GM08714 (cell line): ENCODE data around the gene SERTAD4.
"Not testable (repeated sequence)": the region's sequence is repeated elsewhere in the genome, so short reads cannot be mapped to it uniquely, and the experiment has no call there.

ENCODE experiments used
- H3K4me3 ChIP-seq: fragments of 200-500 bp; sonication (Bioruptor generic); 2 replicates; pipeline ENCODE4 v1.5.1; 2014; ENCODE audit warnings: mild to moderate bottlenecking, low read length, inconsistent platforms
- ZNF274 ChIP-seq: IDR thresholded peaks from 2 replicates; pipeline ENCODE4 v1.6.1; 2012; ENCODE audit warnings: mild to moderate bottlenecking, low read depth, low read length

Gene SERTAD4

DNA sequence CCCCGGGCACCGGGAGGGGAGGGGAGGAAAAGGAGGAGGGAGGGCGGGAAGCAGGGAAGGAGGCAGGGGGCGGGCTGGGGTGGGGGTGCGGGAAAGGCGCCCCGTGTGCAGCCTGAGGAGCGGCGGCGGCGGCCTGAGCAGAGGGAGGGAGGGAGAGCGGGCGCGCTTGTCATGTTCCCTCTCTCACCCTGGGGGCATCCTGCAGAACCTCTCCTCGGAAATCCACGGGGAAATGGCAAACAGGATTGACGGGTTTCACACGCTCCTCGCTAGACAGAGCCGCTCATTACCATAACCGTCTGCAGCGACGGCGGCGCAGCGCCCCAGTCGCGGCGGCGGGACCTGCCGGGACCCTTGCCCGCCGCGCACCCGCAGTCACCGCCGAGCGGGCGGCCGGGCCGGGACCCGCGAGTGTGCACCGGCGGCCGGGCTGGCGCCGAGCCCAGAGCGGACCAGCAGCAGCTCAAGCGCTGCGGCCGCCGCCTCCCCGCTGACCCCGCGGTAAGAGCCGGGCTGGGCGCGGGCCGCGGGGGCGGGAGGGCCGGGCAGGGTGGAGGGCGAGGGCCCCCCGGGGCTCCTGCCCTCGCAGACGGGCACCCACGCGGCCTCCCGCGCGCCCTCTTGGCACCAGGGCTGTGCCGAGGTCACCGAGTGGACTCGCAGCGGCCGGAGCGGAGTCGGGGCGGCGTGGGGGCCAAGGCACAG is at the start of gene SERTAD4:
SERTAD4 (plus strand) TSS at position 286 of the 705 bp plus-strand sequence. CDS start 5,165 bp downstream, outside the sequence.
- no peak for TF ChIP-seq ZNF274
- H3K4me3 ChIP-seq, result peak within 1 kb of the TSS; percentile 21; the same call in 1 of the 2 replicates

DNA sequence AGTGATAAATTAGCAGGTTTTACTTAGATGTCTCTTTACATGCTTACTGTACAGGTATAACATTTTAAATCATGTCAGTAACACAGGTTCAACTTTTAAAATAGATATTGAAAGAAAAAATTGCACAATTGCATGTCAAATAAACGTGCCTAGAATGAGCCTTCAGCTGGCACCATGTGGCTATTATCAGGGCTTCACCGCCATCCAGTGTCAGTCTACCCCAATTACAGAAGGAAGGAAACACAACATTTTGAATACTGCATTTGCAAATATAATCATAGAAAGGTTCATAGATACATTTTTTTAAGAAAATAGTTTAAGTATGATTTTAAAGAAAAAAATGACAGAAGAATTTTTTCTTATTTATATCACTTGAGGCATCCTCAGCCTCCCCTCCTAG is 47.5 kb upstream of the SERTAD4 start:
- no peak for TF ChIP-seq ZNF274
- no peak overlapping the region for H3K4me3 ChIP-seq

DNA sequence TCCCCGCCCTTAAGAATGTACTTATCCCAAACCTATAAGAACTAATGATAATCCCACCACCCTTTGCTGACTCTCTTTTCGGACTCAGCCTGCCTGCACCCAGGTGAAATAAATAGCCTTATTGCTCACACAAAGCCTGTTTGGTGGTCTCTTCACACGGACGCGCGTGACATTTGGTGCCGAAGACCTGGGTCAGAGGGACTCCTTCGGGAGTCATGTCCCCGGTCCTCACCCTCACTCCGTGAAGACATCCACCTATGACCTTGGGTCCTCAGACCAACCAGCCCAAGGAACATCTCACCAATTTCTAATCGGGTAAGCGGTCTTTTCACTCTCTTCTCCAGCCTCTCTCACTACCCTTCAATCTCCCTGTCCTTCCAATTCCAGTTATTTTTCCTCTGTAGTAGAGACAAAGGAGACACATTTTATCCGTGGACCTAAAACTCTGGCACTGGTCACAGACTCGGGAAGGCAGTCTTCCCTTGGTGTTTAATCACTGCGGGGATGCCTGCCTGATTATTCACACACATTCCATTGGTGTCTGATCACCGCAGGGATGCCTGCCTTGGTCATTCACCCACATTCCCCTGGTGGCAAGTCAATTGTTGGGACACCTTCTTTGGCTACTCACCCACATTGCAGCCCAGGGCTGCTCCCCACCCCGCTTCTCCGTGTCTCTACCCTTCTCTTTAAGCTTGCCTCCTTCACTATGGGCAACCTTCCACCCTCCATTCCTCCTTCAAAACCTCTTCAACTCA is 44.6 kb upstream of the SERTAD4 start:
- not testable (repeated sequence) for H3K4me3 ChIP-seq

DNA sequence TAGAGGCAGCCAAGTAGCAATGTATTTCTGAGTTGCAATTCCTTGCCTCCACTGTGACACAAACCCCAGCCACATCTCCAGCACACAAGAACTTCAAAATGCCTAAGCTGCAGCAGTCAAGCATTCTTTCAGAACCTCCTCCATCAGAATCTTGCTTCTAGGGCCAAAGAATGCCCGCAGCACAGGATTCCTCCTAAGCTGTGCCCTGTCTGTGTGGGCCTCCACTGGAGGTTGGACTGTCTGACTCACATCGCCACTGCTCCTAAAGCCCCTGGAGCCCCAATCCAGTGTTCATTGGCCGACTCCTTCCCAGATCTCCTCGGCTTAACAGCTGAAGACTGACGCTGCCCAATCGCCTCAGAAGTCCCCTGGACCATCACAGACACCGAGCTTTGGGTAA is 43.2 kb upstream of the SERTAD4 start:
- TF ChIP-seq ZNF274, result no peak

DNA sequence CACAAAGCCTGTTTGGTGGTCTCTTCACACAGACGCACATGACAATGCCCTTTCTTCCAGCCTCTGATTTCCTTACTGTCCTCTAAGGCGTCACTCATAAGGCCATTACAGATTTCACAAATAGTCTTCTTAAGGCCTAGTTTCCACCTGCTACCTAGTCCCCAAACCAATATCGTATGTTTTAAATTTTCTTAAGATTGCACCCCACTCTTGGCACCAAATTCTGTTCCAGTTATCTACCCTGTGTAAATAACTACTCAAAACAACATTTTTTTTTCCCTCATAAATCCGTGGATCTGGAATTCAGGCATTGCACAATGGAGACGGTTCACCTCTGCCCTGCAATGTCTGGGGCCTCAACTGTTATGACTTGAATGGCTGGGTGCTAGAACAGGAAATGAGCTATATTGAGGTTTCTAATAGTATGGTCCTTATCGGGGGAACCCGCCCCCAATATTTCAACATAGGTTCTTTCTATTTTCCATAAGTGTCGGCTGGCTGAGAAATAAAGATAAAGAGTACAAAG is 36.9 kb upstream of the SERTAD4 start:
- no peak overlapping the region for H3K4me3 ChIP-seq
- no peak for TF ChIP-seq ZNF274

More for the DNA sequence above, 43.2 kb upstream of the SERTAD4 start:
- no peak overlapping the region for H3K4me3 ChIP-seq

DNA sequence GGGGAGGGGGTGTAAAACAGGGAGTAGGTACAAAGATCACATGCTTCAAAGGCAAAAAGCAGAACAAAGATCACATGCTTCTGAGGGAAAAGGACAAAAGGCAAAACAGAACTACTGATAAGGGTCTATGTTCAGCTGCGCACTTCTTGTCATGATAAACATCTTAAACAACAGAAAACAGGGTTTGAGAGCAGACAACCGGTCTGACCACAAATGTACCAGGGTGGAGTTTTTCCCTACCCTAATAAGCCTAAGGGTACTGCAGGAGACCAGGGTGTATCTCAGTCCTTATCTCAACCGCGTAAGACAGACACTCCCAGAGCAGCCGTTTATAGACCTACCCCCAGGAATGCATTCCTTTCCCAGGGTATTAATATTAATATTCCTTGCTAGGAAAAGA is 36.3 kb upstream of the SERTAD4 start:
- not testable (repeated sequence) for H3K4me3 ChIP-seq

DNA sequence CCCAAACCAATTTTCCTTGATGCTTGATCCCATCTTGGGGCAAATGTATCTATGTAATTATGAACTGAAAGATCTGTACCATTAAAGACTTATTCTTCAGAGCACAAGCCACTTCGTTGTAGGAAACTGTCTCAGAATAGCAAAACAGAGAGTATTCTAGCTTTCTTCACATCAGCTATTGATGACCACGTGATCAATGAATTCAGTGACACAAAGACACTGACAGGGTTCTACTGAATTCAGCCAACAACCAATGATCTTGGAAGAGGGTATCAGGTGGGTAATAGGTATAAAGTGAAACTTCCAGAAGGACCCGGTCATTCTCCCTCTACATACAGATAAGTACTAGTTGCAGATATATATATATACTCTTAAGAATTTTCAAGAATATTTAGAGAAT is 33.8 kb upstream of the SERTAD4 start:
- H3K4me3 ChIP-seq, result no peak overlapping the region
- no peak for TF ChIP-seq ZNF274

DNA sequence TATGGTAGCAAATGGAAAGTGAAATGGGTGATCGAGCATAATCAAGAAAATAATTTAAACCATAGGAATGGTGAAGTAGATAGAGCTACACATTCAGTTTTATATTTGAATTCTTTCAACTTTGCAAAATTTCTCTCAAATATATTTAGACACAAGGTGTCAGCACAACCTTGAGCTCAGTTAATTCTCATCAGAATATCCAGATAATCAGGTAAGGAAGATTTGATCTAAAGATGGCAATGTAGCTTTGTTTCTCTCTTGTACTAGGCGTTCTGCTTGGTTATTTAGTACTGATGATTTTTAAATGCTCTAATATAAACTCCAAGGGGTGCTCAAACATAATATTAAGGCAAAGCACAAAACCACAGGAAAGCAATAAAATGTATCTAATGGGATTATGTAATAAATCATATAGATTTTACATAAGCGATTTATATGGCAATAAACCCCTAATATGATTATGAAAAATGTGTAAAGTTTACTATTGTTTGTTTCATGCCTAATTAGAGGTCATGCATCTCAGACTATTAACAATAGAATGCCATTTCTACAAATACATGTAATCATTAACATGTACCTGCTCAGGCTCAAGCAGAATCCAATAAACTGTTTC is 32.4 kb upstream of the SERTAD4 start:
- no peak overlapping the region for H3K4me3 ChIP-seq
- no peak for TF ChIP-seq ZNF274

DNA sequence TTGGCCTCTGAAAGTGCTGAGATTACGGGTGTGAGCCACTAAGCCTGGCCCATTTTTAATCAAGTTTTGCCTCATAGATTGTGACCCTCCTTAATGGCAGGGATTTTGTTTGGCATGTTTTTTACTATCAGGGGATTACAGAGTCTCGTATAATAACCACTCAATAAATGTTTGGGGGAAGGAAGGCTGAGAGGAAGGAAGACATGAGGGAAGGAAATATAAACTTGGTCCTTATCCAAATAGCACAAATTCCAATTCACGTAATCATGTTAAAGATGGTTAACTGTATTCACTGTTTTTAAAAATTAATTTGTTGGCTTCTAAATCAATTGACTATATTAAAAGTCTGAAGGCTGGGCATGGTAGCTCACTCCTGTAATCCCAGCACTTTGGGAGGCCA is 30.9 kb upstream of the SERTAD4 start:
- no peak for TF ChIP-seq ZNF274
- no peak overlapping the region for H3K4me3 ChIP-seq

DNA sequence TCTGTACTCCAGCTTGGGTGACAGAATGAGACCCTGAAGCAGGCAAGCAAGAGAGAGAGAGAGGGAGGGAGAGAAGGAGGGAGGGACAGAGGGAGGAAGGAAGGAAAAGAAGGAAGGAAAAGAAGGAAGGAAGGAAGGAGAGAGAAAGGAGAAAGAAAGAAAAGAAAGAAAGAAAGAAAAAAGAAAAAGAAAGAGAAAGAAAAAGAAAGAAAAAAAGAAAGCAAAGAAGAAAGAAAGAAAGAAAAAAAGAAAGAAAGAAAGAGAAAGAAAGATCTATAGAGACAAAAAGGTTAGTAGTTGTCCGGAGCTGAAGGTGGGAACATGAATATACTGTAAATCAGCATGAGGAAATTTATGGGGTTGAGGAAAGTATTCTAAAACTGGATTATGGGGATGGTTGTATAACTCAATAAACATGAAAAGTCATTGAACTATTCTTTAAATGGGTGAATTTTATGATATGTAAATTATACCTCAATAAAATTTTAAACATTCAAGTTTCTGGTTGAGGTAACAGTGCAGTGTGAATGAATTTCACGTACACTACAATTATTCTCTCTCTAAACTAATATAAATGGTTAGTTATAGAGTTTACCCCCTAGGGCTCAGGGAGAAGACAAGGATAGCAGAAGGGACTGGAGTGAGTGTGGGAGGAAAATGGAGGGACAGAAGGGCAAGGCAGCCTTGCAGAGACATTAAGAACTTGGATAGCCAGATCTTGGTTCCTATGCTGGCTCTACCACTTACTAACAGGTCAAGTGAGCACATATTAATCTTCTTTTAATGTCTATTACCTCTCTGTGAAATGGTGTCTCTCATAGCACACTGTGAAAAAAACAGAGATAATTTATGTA is 24.8 kb upstream of the SERTAD4 start:
- no peak for TF ChIP-seq ZNF274

DNA sequence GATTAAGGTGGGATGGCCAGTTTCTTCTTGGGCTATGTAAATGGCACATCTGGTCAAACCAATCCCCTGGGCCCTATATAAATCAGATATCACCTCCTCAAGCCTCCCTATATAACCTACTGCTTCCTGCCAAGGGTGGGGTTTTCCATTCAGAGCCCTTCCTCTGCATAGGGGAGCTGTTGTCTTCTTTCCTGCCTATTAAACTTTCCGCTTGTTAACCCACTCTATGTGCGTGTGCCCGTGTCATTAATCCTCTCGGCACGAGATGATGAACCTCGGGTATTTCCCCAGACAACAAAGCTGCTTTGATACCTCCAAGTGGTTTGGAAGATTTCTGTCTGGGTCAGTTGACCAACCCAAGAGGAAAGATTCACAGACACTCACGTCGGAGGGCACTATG is 19.3 kb upstream of the SERTAD4 start:
- H3K4me3 ChIP-seq, result no peak overlapping the region
- TF ChIP-seq ZNF274, result no peak

More for the DNA sequence above, 24.8 kb upstream of the SERTAD4 start:
- no peak overlapping the region for H3K4me3 ChIP-seq

DNA sequence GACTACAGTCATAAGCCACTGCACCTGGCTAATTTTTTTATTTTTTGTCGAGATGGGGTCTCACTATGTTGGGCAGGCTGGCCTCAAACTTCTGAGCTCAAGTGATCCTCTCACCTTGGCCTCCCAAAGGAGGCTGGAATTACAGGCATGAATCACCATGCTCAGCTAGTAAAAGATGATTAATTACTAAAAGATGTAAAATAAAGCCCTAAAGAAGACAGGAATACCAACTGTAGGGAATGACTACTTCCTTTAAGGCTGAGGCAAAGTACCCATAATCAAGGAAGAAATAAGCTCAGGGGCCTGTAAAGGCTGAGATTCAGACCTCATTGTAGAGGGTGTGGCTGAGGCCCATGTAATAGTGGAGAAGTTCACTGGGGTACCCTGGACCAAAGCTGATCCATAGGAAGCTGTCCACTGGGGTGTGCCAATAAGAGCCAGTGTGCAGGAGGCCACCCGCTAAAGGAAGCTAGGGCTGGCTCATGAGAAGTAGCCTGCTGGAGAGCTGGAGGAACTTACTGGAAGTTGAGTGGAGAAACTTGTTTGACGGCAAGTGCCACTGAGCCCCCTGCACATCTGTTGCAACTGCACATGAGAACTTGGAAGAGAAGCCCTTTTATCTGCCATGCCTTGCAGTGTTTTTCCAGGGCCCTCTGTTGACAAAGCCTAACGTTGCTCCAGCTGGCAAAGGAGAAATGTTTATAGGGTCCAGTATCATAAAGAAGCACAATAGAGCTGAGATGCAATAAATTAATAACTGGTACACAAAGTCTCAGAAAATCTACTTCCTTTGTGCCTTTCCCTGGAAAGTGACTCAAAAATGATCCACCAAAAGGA is 17.8 kb upstream of the SERTAD4 start:
- TF ChIP-seq ZNF274, result no peak
- H3K4me3 ChIP-seq, result no peak overlapping the region

DNA sequence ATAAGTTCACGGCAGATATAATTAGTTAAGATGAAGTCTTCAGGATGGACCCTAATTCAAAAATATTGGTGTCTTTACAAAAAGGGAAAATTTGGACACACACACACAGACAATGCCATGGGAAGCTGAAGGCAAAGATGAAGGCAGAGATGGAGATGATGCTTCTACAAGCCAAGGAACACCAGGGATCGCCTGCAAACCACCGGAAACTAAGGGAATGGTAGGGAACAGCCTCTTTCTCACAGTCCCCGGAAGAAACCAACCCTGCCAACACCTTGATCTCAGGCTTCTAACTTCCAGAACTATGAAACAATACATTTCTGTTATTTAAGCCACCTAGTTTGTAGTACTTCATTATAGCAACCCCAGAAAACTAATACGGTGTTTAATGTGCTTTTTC is 15.1 kb upstream of the SERTAD4 start:
- no peak overlapping the region for H3K4me3 ChIP-seq
- no peak for TF ChIP-seq ZNF274
